Measurements from ENCODE around the gene COASY.
"Not testable (repeated sequence)": the region's sequence is repeated elsewhere in the genome, so short reads cannot be mapped to it uniquely, and the experiment has no call there.

The COASY gene

GRCh38 chr17:42531455-42532354, 30.2 kb upstream of the COASY start:
- DNase-seq, result peak in 39 of 56 donors; percentile 10 to 67 (median 36)

GRCh38 chr17:42535155-42536047, 26.5 kb upstream of the COASY start:
- peak in 7 of 56 donors; percentile 6 to 47 (median 22) for DNase-seq

- peak; percentile 37 to 98 (median 90) for DNase-seq
These were observed 25.9 kb upstream of the COASY start, which contains the start of gene NAGLU for GRCh38 chr17:42536048-42536371. Gene NAGLU (plus strand): TSS chr17:42536241. CDS start chr17:42536273, 32 bp downstream.

- peak in 51 of 56 donors; percentile 34 to 84 (median 66) for DNase-seq
These were observed 25.4 kb upstream of the COASY start for GRCh38 chr17:42536372-42537155.

GRCh38 chr17:42537156-42537805, 24.7 kb upstream of the COASY start:
- DNase-seq, result no peak

- no peak for DNase-seq
These were observed 24.0 kb upstream of the COASY start for GRCh38 chr17:42537826-42538451.

GRCh38 chr17:42538482-42538881, 23.5 kb upstream of the COASY start:
- no peak for DNase-seq

GRCh38 chr17:42540558-42540957, 21.4 kb upstream of the COASY start:
- DNase-seq, result not testable (repeated sequence)

- no peak for DNase-seq
These were observed 20.7 kb upstream of the COASY start for GRCh38 chr17:42541041-42541833.

GRCh38 chr17:42543190-42544079, 18.5 kb upstream of the COASY start:
- DNase-seq, result peak in 26 of 56 donors; percentile 9 to 60 (median 30)

GRCh38 chr17:42544874-42545283, 17.1 kb upstream of the COASY start:
- DNase-seq, result no peak

GRCh38 chr17:42545755-42546505, 16.0 kb upstream of the COASY start:
- not testable (repeated sequence) for DNase-seq

- DNase-seq, result no peak
These were observed 14.9 kb upstream of the COASY start for GRCh38 chr17:42547001-42547461.

GRCh38 chr17:42547698-42548069, 14.3 kb upstream of the COASY start:
- no peak for DNase-seq

GRCh38 chr17:42548070-42548837, 13.7 kb upstream of the COASY start:
- DNase-seq, result no peak

GRCh38 chr17:42548993-42549755, 12.8 kb upstream of the COASY start:
- no peak for DNase-seq
